Endothelial cell of umbilical vein (primary cell): ENCODE data around the gene NCKAP5. TPM values are rescaled to one million over a fixed set of nuclear protein-coding genes. Genes with fewer than 3 reads are reported as not detected.
"Not testable (repeated sequence)": the region's sequence is repeated elsewhere in the genome, so short reads cannot be mapped to it uniquely, and the experiment has no call there.

ENCODE experiments used
- BruUV-seq: library from RNA; stranded (reverse); fragments of 400-500 nt; replicated peaks from 2 replicates; lab custom pipeline; 2021; lab: Mats Ljungman, UMichigan
- CTCF ChIA-PET: fragments of 300-600, 350-600 bp; sonication (Branson Sonifier 250); formaldehyde crosslinking; loops from one replicate; lab custom pipeline; 2021; ENCODE audit warnings: antibody characterized with exemption, inconsistent platforms; lab: Charles Lee
- POLR2A ChIA-PET: fragments of 300-600, 350-600 bp; sonication (Branson Sonifier 250); formaldehyde crosslinking; loops from one replicate; lab custom pipeline; 2021; ENCODE audit warnings: antibody characterized with exemption, inconsistent platforms; lab: Charles Lee
- DNase-seq: peaks from one replicate; pipeline ENCODE4 v3.0.0-alpha.2; 2011; ENCODE audit warnings: low read depth, low spot score
- FAIRE-seq: peaks from 2 replicates; lab custom pipeline; 2011; peaks lifted over from hg19 to GRCh38; lab: Jason Lieb, UNC
- H2AFZ ChIP-seq: 2 replicates; pipeline ENCODE4 v1.6.0; 2012; ENCODE audit warnings: low read depth, low read length, control low read depth, inconsistent platforms
- H3K27ac ChIP-seq: 2 replicates; pipeline ENCODE4 v1.5.1; 2011; ENCODE audit warnings: low read depth, mild to moderate bottlenecking, control low read depth, low read length, moderate library complexity; ENCODE audit not compliant: insufficient read depth
- H3K27me3 ChIP-seq, 2 experiments: 2 replicates each; pipeline versions ENCODE4 v1.6.0 to v1.6.1; 2011; ENCODE audit warnings: low read length in 2 of 2, mixed read lengths in 1 of 2; ENCODE audit not compliant: control insufficient read depth in 2 of 2, insufficient read depth in 2 of 2
- H3K36me3 ChIP-seq, 2 experiments: 2 replicates in 1 of 2; 3 replicates in 1 of 2; pipeline ENCODE4 v1.5.1; 2011; ENCODE audit warnings: low read length in 2 of 2, mild to moderate bottlenecking in 1 of 2, moderate library complexity in 1 of 2; ENCODE audit not compliant: control insufficient read depth in 2 of 2, insufficient read depth in 2 of 2; ENCODE audit errors: extremely low read depth in 1 of 2
- H3K4me1 ChIP-seq: 3 replicates; pipeline ENCODE4 v1.5.1; 2011; ENCODE audit warnings: mild to moderate bottlenecking, low read length; ENCODE audit not compliant: control insufficient read depth, insufficient read depth; ENCODE audit errors: extremely low read depth
- H3K4me2 ChIP-seq: 2 replicates; pipeline ENCODE4 v1.6.1; 2011; ENCODE audit warnings: low read length, control low read depth, mixed read lengths; ENCODE audit not compliant: insufficient read depth
- H3K4me3 ChIP-seq, 3 experiments: fragments of 200-600 bp in 1 of 3; sonication (generic), shearing (Covaris generic) in 1 of 3; replicated peaks in 1 of 3; 2 replicates each; pipeline ENCODE4 v1.5.1; 2011 to 2016; ENCODE audit warnings: control low read depth in 3 of 3, low read length in 3 of 3, mild to moderate bottlenecking in 2 of 3, inconsistent platforms in 1 of 3, low read depth in 1 of 3, moderate library complexity in 1 of 3; ENCODE audit not compliant: insufficient read depth in 1 of 3
- H3K79me2 ChIP-seq: 2 replicates; pipeline ENCODE4 v1.6.0; 2012; ENCODE audit warnings: low read length, inconsistent platforms; ENCODE audit not compliant: control insufficient read depth, insufficient read depth
- H3K9ac ChIP-seq: replicated peaks from 2 replicates; pipeline ENCODE3; 2011; ENCODE audit warnings: low read length, control low read depth; ENCODE audit not compliant: insufficient read depth; ENCODE audit errors: extremely low read depth
- H3K9me1 ChIP-seq: replicated peaks from 3 replicates; pipeline ENCODE4 v1.6.0; 2011; ENCODE audit warnings: mild to moderate bottlenecking, low read length; ENCODE audit not compliant: control insufficient read depth, insufficient read depth; ENCODE audit errors: extremely low read depth
- H3K9me3 ChIP-seq: replicated peaks from 2 replicates; pipeline ENCODE4 v1.5.1; 2012; ENCODE audit warnings: low read length, inconsistent platforms; ENCODE audit not compliant: control insufficient read depth, insufficient read depth
- H4K20me1 ChIP-seq: replicated peaks from 2 replicates; pipeline ENCODE3; 2011; ENCODE audit warnings: mild to moderate bottlenecking, low read length; ENCODE audit not compliant: control insufficient read depth, insufficient read depth; ENCODE audit errors: extremely low read depth
- EZH2 ChIP-seq: IDR thresholded peaks from 2 replicates; pipeline ENCODE4 v1.6.1; 2012; ENCODE audit warnings: borderline replicate concordance, low read depth, mild to moderate bottlenecking, moderate library complexity, low read length, inconsistent platforms; ENCODE audit not compliant: severe bottlenecking
- FOS ChIP-seq: IDR thresholded peaks from 2 replicates; pipeline ENCODE4 v1.6.1; 2011; ENCODE audit warnings: mild to moderate bottlenecking, low read length, moderate library complexity, borderline replicate concordance; ENCODE audit not compliant: insufficient read depth
- GATA2 ChIP-seq: IDR thresholded peaks from 2 replicates; pipeline ENCODE4 v1.7.0; 2011; ENCODE audit warnings: low read depth, mild to moderate bottlenecking, moderate library complexity, mixed read lengths, low read length; ENCODE audit not compliant: insufficient read length, insufficient read depth
- JUN ChIP-seq: IDR thresholded peaks from 2 replicates; pipeline ENCODE4 v1.6.1; 2011; ENCODE audit warnings: borderline replicate concordance, low read depth; ENCODE audit not compliant: insufficient read length, insufficient read depth
- MYC ChIP-seq: IDR thresholded peaks from one replicate; pipeline ENCODE4 v1.6.1; 2011; ENCODE audit warnings: mild to moderate bottlenecking, low read depth, low read length
- POLR2A ChIP-seq: IDR thresholded peaks from 2 replicates; pipeline ENCODE4 v1.6.1; 2012; ENCODE audit warnings: low read depth, mild to moderate bottlenecking, control low read depth, low read length
- POLR2AphosphoS5 ChIP-seq: IDR thresholded peaks from 2 replicates; pipeline ENCODE4 v1.6.1; 2012; ENCODE audit warnings: low read depth, mild to moderate bottlenecking, control low read depth, low read length, moderate library complexity; ENCODE audit not compliant: insufficient read depth
- dilution Hi-C: fragments of 300-500 bp; cut with MboI; formaldehyde crosslinking; loops from one replicate; pipeline ENCODE4 v1.15.0; 2019; ENCODE audit warnings: low sequenced_read_pairs; ENCODE audit not compliant: extremely low pct_ligation_motif_present
- intact Hi-C: fragments of 100-400 bp; cut with micrococcal nuclease; formaldehyde crosslinking; loops from one replicate; pipeline ENCODE4 v1.10.0; 2022
- polyA plus RNA-seq, 4 experiments: library from polyadenylated mRNA; depleted of rRNA in 3 of 4; stranded (reverse) in 3 of 4; unstranded in 1 of 4; fragments of >200 nt; gene quantifications; 2 replicates each; pipeline versions ENCODE4 v1.2.1 to v1.2.3, GENCODE V29; 2011 to 2012; ENCODE audit warnings: missing spikeins in 1 of 4
- total RNA-seq: library from RNA; stranded (reverse); gene quantifications from 2 replicates; pipeline ENCODE4 v1.2.3, GENCODE V29; 2021
- TF ChIP-seq, protein P1 (sequence below): IDR thresholded peaks from 2 replicates; pipeline ENCODE4 v1.6.1; 2011; ENCODE audit not compliant: insufficient read depth, insufficient read length
- TF ChIP-seq, protein P2 (sequence below), 2 donors: IDR thresholded peaks; 1 replicate in 1 of 2; 2 replicates in 1 of 2; pipeline ENCODE4 v1.5.1; 2011; ENCODE audit warnings: low read length in 2 of 2, mild to moderate bottlenecking in 2 of 2, moderate library complexity in 2 of 2, control low read depth in 1 of 2, inconsistent platforms in 1 of 2, low read depth in 1 of 2; ENCODE audit not compliant: insufficient read depth in 1 of 2; ENCODE audit errors: extremely low read depth in 1 of 2

NCKAP5 gene
- total and polyA plus RNA-seq, 2 donors (not counting 3 experiments of a cell fraction or from before 2014, with no cell fraction given) = 0.47 to 3.3 TPM

DNA sequence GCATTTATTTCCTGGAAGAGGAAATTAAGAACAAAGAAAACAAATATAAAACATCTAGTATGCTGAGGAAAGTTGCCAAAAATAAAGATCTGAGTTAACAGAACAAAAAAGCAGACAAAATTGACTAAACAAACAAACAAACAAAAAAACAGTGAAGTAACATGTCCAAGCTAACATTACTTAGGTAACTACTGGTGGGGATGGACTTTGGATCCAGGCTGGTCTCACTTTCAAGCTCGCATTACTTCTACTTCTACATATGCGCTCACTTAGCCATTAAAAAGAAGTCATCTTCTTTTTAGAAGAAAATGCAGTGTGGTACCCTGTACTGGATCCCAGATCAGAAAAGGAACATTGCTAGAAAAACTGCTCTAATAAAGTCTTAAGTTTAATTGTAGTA, 358.9 kb downstream of the NCKAP5 start:
- ChIA-PET CTCF (interaction anchor here (1.0 to 1.4 kb wide), 3 partner anchors 24 to 571 kb away, joined by 3 to 5 read pairs (median 4); no protein-coding TSS in a partner anchor), POLR2A (no interaction called here)
- DNase-seq = no peak
- intact Hi-C loops (no loop called here), dilution Hi-C loops (no loop called here)
- Histone ChIP-seq H3K4me2 (no peak overlapping the region), H2AFZ (no peak overlapping the region), H3K79me2 (no peaks in the 10 kb centered on the region), H3K4me1 (peaks cover 16% of the 10 kb centered on the region), H3K9ac (no peak overlapping the region), H3K9me1 (no peaks in the 10 kb centered on the region), H3K36me3 (no peaks in the 10 kb centered on the region), H3K4me3 (no peak overlapping the region), H4K20me1 (no peaks in the 10 kb centered on the region), H3K27me3 (no peaks in the 10 kb centered on the region), H3K27ac (no peak overlapping the region), H3K9me3 (no peaks in the 10 kb centered on the region)
- no TSS peak for BruUV-seq
- TF ChIP-seq EZH2 = no peak
- TF ChIP-seq, protein P1, sequence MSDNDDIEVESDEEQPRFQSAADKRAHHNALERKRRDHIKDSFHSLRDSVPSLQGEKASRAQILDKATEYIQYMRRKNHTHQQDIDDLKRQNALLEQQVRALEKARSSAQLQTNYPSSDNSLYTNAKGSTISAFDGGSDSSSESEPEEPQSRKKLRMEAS = no peak
- TF ChIP-seq, protein P2, sequence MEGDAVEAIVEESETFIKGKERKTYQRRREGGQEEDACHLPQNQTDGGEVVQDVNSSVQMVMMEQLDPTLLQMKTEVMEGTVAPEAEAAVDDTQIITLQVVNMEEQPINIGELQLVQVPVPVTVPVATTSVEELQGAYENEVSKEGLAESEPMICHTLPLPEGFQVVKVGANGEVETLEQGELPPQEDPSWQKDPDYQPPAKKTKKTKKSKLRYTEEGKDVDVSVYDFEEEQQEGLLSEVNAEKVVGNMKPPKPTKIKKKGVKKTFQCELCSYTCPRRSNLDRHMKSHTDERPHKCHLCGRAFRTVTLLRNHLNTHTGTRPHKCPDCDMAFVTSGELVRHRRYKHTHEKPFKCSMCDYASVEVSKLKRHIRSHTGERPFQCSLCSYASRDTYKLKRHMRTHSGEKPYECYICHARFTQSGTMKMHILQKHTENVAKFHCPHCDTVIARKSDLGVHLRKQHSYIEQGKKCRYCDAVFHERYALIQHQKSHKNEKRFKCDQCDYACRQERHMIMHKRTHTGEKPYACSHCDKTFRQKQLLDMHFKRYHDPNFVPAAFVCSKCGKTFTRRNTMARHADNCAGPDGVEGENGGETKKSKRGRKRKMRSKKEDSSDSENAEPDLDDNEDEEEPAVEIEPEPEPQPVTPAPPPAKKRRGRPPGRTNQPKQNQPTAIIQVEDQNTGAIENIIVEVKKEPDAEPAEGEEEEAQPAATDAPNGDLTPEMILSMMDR (IDR thresholded peaks at IDR 0.05; ENCODE audit: extremely low read depth in 1 of 2, insufficient read depth in 1 of 2, low read depth in 1 of 2, low read length in 2 of 2) = no peak
- no peak for TF ChIP-seq POLR2AphosphoS5
- no peak for TF ChIP-seq POLR2A
- no peak for TF ChIP-seq GATA2
- no peak for TF ChIP-seq JUN
- no peak for TF ChIP-seq MYC
- TF ChIP-seq FOS = no peak
- no peak for FAIRE-seq

DNA sequence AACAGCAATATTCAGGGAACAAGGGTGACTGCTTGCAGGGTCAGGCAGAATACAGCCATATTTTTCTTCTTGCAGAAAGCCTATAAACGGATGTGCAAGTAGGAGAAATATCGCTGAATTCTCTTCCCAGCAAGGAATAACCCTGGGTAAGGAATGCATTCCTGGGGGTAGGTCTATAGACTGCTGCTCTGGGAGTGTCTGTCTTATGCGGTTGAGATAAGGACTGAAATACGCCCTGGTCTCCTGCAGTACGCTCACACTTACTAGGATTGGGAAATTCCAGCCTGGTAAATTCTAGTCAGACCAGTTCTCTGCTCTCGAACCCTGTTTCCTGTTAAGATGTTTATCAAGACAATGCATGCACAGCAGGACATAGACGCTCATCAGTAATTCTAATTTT, 361.6 kb downstream of the NCKAP5 start:
- H3K4me1 ChIP-seq, CTCF ChIA-PET, intact Hi-C loops, H3K27ac ChIP-seq, H3K4me3 ChIP-seq, H3K79me2 ChIP-seq, H3K4me2 ChIP-seq, H2AFZ ChIP-seq, FAIRE-seq, BruUV-seq, H3K9me3 ChIP-seq, H3K9me1 ChIP-seq, H3K27me3 ChIP-seq, H3K36me3 ChIP-seq, H4K20me1 ChIP-seq, H3K9ac ChIP-seq, DNase-seq, POLR2A ChIA-PET, dilution Hi-C loops: not testable (repeated sequence)
